Prostate gland (tissue), 2 donors: ENCODE data around the gene HDAC10.

ENCODE experiments used
- CTCF ChIP-seq, 4 experiments: fragments of 200-600 bp in 2 of 4; fragments of 450-650 bp in 2 of 4; sonication (generic) in 2 of 4; IDR thresholded peaks; 1 replicate in 3 of 4; 2 replicates in 1 of 4; pipeline ENCODE4 v1.5.1; 2016 to 2019; ENCODE audit warnings: antibody characterized with exemption in 4 of 4, mild to moderate bottlenecking in 2 of 4, moderate library complexity in 2 of 4
- POLR2A ChIP-seq: fragments of 450-650 bp; IDR thresholded peaks from one replicate; pipeline ENCODE4 v1.6.1; 2016; ENCODE audit warnings: antibody characterized with exemption, mild to moderate bottlenecking

DNA sequence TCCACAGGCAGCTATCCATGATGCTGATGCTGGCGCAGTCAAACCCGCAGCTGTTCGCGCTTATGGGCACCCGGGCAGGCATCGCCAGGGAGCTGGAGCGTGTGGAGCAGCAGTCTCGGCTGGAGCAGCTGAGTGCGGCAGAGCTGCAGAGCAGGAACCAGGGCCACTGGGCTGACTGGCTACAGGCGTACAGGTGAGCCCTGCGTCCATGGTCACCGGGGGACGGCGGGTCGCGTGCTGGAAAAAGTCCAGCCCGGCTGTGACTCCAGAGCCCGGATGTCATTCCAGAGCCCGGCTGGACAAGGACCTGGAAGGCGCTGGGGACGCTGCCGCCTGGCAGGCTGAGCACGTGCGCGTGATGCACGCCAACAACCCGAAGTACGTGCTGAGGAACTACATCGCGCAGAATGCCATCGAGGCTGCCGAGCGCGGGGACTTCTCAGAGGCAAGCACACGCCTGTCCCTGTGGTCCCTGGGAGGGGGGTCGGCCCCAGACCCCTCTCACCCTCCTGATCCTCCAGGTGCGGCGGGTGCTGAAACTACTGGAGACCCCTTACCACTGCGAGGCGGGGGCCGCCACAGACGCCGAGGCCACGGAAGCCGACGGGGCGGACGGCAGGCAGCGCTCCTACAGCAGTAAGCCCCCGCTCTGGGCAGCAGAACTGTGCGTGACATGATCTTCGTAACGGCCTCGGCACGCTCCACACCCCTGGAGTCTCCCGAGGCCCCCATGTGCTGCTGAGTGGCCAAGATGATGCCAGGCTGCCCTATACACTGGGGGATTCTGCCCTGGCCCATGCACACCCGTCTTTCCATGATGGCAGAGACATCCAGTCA is 34.2 kb downstream of the HDAC10 start:
- TF ChIP-seq CTCF (IDR thresholded peaks at IDR 0.05) (no peak), POLR2A (no peak)
